GM18909 (cell line): Measurements from ENCODE around the gene TIMP1.

Source experiments
- ATAC-seq: cut with Tn5 transposase; IDR thresholded peaks from one replicate; pipeline ENCODE4 v1.9.1; 2021; ENCODE audit warnings: mild to moderate bottlenecking; ENCODE audit not compliant: unreplicated experiment, poor library complexity

The TIMP1 gene

DNA sequence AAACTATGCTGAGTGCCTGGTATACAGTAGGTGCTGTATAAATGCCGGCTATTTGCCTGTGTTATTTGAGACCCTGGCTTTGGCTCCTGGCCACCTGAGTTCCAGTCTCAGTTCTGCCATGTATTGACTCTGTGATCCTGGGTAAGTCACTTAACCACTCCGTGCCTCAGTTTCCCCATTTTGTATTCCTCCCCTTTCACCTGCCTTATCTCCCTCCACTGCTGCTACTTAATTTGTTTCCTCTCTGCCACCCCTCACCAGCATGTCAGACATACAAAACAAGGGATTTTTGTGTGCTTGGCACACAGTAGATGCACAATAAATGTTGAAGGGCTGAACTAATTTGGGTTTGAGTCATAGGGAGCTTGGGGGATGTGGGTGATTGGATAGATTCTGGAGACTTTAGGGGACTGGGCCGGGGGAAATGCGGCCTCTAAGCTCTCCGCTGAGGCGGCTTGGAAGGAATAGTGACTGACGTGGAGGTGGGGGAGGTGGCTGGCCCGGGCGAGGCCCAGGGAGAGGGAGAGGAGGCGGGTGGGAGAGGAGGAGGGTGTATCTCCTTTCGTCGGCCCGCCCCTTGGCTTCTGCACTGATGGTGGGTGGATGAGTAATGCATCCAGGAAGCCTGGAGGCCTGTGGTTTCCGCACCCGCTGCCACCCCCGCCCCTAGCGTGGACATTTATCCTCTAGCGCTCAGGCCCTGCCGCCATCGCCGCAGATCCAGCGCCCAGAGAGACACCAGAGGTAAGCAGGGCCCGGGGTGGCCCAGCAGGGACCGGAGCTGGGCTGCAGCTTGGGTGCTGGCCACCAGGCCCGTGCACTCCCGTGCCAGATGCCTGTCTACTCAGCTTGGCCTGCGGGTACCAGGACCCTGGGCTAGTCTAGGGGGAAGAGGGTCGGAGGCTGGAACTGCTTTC lies at the start of gene TIMP1:
TIMP1 (plus strand) TSS at position 706 of the 917 bp plus-strand sequence. CDS start 980 bp downstream, outside the sequence.
- ATAC-seq, result peak; percentile 85

DNA sequence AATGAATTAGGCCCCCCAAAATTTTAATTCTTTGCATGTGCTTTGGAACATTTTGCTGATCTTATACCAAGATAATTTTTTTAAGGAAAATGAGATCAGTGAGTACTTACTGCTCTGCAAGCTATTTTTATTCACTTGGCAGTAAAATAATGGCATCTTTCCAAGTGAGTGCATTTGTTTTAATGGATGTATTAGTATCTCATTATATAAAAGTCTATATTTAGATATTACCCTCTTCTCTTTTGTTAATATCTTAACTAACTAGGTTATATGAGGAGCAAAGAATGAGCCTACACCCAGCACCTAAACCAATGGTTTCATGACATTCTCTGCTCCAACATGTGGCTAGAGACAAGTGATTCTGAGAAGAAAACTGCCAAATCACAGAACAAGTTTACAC lies 42.4 kb upstream of the TIMP1 start:
- ATAC-seq, result no peak

DNA sequence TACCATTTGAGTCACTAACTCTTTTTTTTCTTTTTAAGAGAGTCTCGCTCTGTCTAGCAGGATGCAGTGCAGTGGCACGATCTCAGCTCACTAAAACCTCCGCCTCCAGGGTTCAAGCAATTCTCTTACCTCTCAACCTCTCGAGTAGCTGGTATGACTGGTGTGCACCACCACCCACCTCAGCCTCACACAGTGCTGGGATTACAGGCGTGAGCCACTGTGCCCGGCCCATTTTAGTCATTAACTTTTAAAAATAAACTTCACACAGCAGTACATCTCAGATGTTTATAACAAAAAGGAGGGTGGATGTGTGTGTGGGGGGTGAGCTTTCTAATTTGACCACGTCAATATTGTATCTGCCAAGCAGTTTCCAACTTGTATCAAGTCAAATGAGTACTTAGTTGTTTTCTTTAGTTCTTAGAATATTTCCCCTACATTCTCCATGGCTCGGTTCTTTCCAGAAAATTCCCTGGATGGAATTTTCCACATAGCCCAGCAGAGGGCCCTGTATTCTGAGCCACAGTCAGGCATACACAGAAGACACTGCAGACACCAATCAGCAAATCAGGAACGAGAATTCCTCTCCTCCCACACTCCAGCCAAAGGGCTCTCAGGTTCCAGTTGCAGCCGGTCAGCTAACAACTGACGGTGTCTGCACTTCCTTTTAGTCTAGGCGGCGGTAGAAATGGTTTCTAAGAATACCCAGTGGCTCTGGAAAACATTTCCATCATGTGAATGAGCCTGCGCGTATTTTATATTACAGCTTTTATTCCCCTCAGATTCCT lies 41.3 kb upstream of the TIMP1 start:
- no peak for ATAC-seq

DNA sequence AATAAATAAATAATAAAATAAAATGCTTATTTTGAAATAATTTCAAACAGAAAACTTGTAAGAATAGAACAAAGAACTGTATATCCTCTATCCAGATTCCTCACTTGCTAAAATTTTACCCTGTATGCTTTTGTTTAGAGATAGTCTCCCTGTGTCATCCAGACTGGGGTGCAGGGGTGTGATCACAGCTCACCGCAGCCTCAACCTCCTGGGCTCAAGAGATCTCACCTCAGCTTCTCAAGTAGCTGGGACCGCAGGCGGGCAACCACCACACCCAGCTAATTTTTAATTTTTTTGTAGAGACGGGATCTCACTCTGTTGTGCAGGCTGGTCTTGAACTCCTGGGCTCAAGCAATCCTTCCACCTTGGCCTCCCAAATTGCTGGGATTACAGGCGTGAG lies 38.7 kb upstream of the TIMP1 start:
- no peak for ATAC-seq

DNA sequence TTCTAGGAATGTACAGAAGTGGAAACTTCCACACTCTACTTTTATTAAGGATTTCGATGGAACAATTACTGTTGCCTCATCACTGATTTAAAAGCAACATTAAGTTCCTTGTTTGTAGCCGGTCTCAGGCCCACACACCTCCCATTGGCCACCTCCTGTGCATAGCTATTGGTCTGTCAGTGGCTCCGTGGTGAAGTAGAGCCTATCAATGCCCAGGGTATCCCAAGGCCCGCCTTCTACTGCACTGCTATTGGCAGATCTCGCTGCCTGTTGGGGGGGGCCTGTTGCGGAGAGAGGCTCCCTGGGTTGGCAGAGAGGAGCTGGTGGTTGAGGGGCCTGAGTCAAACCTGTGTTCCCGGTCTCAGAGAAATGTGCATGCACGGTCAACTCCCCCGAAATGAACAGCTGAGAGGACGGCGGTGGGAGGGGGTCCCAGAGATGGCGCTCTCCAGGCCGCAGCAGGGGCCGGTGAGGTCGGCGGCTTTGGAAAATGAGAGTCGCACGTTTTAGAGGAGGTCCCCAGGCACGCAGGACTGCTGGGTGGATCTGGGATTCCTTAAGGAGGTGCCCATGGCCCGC lies 26.1 kb upstream of the TIMP1 start:
- ATAC-seq, result peak; percentile 94

DNA sequence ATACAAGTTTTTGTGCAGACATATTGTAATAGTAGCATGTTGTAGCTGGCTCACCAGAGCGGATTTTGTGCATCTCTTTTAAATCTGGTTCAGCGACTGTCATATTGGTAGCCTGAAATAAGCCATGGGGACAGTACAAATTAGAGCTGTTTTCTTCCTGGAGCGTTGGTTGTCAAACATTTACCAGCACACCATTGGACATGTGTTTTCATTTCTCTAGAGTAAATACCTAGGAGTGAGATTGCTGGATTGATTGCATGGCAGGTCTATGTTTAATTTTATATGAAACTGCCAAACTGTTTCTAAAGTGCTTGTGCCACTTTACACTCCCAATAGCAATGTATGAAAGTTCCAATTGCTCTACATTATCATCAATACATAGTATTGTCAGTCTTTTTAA lies 23.8 kb upstream of the TIMP1 start:
- ATAC-seq, result no peak

DNA sequence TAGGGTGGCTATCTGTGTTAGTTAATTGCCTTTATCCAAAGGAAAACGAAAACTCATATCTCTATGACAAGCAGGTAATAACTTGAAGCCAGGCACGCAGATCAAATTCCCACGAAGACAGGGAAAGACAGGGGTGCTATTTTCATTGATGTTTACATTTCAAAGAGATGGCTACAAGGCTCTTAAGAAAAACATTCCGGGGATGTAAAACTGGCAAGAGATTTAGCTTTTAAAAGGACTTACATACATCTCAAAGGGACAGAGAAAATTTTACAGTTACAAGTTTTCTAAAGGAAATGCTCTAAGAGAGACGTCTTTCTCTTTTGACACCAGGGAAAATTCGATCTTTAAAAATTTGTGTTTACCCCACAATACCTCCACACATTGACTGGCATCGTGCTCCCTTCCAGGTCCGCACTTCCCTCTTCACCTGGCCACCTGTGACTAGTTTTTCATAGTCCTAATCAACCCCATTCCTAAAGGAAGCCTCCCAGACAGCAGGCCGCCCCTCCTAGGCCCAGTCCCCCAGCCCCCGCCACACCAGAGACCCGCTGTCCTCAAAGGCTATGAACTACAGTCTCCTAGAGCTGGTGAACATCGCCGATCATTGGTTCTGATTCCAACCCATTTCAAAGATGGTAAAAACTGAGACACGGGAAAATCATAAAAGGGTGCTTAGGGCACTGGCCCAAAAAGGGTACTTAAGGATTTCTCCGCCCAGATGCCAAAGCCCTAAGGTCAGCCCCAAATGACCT lies 21.9 kb upstream of the TIMP1 start:
- no peak for ATAC-seq

DNA sequence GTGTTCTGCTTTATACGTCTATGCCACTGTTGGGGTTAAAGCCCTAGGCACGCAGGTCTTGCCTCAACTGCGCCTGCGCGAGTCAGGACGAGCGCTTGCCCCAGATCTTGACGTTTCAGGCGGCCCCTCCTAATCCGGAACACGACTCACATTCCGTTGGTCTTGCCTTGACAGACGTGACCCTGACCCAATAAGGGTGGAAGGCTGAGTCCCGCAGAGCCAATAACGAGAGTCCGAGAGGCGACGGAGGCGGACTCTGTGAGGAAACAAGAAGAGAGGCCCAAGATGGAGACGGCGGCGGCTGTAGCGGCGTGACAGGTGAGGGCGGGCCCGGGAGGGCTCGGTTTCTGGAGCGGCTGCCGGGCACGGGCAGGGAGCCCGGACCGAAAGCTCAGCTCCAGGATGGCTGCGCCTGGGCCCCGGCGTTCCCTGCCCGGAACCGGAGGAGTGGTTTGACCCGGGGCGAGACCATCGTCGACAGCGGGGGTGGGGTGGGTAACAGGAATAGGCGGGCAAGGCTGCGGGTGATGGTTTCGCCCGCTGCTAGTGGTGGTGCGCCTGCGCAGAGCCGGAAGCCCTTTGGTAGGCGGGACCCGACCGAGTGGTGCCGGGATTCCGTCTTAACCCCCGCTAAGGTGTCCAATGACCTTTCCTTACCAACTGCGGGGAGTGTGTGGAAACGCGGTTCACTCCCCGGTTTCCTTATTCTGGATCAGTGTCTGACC lies 21.1 kb upstream of the TIMP1 start, which contains the start of gene ARAF:
ARAF (plus strand) TSS at position 272 of the 725 bp plus-strand sequence. CDS start 1,763 bp downstream, outside the sequence.
- peak; percentile 88 for ATAC-seq

DNA sequence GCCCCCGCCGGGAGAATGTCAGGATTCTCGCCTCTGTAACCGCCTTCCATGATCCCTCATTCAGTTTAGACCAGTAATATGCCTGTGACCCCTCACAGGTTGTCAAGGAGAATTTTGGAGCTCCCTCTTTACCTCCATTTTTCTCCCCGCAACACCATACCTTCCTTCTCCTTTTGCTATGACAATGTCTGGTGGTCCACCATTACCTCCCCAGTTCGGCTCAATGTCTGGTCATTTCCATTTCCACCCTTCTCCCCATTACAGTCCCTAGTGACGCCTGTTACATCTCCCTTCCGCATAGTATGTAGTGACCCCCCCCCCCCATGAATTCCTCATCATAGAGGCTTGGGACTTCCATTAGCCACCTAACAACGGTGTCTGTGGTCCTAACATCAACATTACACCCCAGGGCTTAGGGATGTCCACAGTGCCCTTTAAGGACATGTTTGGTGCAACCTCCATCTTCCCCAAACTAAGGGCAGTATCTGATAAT lies 20.5 kb upstream of the TIMP1 start:
- ATAC-seq, result no peak

DNA sequence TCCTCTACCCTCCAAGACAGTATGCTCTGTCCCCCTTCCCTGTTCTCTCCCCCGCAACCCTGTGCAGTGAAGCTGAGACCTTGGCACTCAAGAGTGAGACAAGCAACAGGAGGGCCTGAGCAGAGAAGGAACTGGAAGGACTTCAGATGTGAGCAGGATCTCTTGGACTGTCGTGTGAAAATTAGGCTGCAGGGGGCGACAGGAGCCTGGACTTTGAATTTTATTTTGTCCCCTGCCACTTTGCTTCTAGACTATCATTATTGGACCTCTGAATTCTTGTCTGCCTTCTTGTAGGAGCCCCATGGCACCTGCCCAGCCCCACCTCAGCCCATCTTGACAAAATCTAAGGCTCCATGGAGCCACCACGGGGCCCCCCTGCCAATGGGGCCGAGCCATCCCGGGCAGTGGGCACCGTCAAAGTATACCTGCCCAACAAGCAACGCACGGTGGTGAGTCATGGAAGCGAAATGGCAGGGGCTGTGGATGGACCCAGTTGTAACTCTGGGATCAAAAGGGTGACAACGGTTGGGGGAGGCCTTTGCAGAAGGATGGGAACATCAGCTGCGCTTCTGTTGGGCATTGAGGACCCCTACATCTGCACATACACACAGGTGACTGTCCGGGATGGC lies 19.5 kb upstream of the TIMP1 start:
- no peak for ATAC-seq

DNA sequence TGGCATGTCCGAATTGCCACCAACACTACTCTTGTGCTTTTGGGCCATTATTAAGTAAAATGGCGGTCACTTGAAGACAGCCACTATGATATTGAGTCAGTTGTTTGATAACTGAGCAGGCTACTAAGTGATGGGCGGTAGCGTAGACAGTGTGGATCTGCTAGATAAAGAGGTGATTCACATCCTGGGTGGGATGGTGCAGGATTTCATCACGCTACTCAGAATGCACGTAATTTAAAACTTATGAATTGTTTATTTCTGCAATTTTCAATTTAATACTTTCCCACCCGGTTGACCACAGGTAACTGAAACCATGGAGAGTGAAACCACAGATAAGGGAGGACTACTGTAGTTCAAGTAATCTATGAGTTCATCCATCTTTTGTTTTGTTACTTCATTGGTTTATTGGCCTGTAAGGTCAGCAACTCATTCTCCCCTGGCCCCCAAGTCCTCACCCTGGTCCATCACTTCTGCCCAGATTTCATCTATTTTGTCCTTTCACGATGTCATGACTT lies 18.4 kb upstream of the TIMP1 start:
- ATAC-seq, result no peak

DNA sequence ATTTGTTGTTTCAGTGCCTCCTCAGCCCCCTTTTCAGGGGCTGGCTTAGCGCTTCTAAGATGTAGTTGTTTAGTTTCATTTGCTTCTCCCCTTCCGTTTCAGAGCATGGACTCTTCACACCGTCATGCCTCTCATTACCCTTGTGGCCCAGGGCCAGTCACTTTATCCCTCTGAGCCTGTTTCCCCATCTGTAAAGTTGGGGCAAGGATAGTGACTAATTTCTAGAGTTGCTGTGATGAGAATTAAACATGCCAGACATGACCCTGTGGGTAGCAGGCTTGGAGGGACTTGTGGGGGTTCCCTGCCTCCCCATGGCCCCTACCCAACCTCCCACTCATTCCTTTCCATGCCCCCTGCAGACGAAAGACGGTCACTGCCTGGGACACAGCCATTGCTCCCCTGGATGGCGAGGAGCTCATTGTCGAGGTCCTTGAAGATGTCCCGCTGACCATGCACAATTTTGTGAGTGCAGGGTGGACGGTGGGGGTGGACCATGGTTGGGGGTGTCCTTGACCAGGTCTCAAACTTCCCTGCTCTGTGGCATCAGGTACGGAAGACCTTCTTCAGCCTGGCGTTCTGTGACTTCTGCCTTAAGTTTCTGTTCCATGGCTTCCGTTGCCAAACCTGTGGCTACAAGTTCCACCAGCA lies 17.7 kb upstream of the TIMP1 start:
- no peak for ATAC-seq

DNA sequence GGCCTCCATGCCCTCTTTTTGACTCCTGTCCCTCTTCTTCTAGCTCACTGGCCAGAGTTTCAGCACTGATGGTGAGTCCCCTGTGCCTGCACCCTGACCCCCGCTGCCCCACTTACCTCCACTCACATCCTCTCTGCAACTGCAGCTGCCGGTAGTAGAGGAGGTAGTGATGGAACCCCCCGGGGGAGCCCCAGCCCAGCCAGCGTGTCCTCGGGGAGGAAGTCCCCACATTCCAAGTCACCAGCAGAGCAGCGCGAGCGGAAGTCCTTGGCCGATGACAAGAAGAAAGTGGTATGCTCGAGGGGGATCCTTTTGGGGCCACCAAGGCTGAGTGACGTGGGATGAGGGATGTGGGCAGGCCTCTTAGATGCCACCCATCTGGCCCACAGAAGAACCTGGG lies 15.4 kb upstream of the TIMP1 start:
- ATAC-seq, result no peak

DNA sequence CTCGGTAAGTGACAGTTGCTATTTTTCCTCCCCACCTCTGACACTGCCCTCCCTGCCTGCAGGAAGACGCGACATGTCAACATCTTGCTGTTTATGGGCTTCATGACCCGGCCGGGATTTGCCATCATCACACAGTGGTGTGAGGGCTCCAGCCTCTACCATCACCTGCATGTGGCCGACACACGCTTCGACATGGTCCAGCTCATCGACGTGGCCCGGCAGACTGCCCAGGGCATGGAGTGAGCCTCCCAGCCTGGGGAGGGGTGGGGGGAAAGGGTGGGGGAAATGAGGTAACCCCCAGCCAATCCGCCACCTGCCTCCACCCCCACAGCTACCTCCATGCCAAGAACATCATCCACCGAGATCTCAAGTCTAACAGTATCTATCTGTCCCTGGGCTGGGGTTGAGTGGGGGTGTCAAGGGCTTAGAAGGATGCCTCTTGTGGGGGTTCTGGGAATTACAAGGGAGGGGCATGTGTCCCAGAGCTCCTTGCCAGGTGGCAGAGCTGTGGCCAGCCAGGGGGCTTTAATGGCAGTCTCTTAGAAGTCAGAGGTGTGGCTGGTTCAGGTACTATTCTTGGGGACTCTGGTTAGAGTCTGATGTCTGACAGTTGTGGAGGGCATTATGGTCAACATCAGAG lies 13.5 kb upstream of the TIMP1 start:
- no peak for ATAC-seq

DNA sequence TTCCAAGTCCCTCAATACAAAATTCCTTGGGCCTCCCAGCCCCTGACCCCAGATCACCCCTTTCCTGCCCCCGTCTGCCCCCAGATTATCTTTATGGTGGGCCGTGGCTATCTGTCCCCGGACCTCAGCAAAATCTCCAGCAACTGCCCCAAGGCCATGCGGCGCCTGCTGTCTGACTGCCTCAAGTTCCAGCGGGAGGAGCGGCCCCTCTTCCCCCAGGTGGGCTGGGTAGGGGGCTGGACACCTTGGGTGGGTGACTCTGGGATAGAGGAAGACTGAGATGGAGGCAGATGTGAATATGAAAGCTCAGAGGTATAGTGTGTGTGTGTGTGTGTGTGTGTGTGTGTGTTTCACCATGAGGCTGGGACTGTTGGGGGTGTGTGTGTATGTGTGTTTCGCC lies 11.4 kb upstream of the TIMP1 start:
- no peak for ATAC-seq

DNA sequence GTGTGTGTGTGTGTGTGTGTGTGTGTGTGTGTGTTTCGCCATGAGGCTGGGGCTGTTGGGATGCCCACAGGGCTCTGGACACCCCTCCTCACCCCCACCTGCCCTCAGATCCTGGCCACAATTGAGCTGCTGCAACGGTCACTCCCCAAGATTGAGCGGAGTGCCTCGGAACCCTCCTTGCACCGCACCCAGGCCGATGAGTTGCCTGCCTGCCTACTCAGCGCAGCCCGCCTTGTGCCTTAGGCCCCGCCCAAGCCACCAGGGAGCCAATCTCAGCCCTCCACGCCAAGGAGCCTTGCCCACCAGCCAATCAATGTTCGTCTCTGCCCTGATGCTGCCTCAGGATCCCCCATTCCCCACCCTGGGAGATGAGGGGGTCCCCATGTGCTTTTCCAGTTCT lies 11.0 kb upstream of the TIMP1 start:
- no peak for ATAC-seq

DNA sequence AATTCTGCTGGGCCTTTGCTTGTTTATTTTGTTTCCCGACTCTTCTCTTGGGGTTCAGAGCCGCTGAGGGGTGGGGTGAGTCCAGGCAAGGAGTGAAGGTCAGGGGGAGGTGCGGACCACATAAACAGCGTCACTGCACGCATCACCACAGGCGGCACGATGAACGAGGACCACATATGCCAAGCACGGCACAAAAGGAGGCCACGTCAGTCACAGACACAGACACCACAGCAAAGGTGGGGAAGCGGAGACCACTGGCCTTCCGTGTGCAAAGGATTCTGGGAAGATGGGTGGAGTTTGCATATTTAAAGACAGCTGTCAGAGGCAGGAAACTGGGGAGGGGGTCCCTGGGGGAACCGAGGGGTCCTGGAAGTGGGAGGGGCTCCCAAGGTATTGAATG lies 10.3 kb upstream of the TIMP1 start:
- ATAC-seq, result no peak
